Breast epithelium (tissue), 3 donors: ENCODE data around the gene ARMC9.

Source experiments
- POLR2A ChIP-seq: fragments of 450-650 bp; IDR thresholded peaks from one replicate; pipeline ENCODE4 v1.6.1; 2016; ENCODE audit warnings: antibody characterized with exemption, mild to moderate bottlenecking, moderate library complexity
- POLR2AphosphoS5 ChIP-seq, 3 donors: sonication (generic); formaldehyde crosslinking; IDR thresholded peaks; one replicate each; pipeline ENCODE4 v1.6.1; 2017; ENCODE audit warnings: antibody characterized with exemption in 3 of 3
- TF ChIP-seq, protein P1 (sequence below), 3 donors: fragments of 450-650 bp; IDR thresholded peaks; one replicate each; pipeline ENCODE4 v1.5.1; 2016 to 2017; ENCODE audit warnings: antibody characterized with exemption in 3 of 3, mild to moderate bottlenecking in 3 of 3, moderate library complexity in 3 of 3

DNA sequence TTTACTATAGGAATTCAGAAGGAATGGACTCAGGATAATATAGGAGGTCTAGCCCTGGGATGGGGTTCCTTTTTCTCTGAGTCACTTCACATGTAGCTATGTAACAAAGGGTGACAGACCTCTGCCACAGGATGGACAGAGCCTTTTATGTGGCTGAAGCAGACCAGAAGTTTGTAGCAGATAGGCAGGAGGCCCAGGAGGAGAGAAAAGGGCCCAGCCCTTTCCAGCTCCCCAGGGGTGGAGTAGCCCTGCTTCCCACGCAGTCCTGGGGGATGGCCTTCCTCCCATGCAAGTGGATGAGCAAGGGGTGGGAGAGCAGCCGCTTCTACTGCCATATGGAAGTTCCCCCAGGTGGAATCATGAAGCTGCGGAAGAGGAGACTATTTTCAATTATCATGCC is 40.3 kb downstream of the ARMC9 start:
- TF ChIP-seq, protein P1, sequence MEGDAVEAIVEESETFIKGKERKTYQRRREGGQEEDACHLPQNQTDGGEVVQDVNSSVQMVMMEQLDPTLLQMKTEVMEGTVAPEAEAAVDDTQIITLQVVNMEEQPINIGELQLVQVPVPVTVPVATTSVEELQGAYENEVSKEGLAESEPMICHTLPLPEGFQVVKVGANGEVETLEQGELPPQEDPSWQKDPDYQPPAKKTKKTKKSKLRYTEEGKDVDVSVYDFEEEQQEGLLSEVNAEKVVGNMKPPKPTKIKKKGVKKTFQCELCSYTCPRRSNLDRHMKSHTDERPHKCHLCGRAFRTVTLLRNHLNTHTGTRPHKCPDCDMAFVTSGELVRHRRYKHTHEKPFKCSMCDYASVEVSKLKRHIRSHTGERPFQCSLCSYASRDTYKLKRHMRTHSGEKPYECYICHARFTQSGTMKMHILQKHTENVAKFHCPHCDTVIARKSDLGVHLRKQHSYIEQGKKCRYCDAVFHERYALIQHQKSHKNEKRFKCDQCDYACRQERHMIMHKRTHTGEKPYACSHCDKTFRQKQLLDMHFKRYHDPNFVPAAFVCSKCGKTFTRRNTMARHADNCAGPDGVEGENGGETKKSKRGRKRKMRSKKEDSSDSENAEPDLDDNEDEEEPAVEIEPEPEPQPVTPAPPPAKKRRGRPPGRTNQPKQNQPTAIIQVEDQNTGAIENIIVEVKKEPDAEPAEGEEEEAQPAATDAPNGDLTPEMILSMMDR (IDR thresholded peaks at IDR 0.05), result no peak
- TF ChIP-seq POLR2A, result no peak
- no peak for TF ChIP-seq POLR2AphosphoS5 (IDR thresholded peaks at IDR 0.05)
